Gastrocnemius medialis (tissue), 4 donors: ENCODE data around the gene TUBB6. TPM values are rescaled to one million over a fixed set of nuclear protein-coding genes. Genes with fewer than 3 reads are reported as not detected.

Experiments
- ATAC-seq, 2 donors: fragments of 150-250 bp; one replicate each; pipeline ENCODE4 v1.9.1; 2016
- DNase-seq, 2 donors: peaks; one replicate each; pipeline ENCODE4 v3.0.0-alpha.2; 2019
- H3K27ac ChIP-seq, 4 donors: fragments of 200-600 bp; sonication (generic); 1 replicate in 1 of 4; 2 replicates in 3 of 4; pipeline ENCODE4 v1.5.1; 2016 to 2018; ENCODE audit warnings: mild to moderate bottlenecking in 2 of 4, moderate library complexity in 1 of 4
- H3K27me3 ChIP-seq, 3 donors: fragments of 200-600 bp; sonication (generic) in 2 of 3; 1 replicate in 1 of 3; 2 replicates in 2 of 3; pipeline versions ENCODE4 v1.5.1 to v1.6.0; 2016 to 2019; ENCODE audit warnings: mild to moderate bottlenecking in 1 of 3, moderate library complexity in 1 of 3
- H3K36me3 ChIP-seq, 2 donors: fragments of 200-600 bp; sonication (generic) in 1 of 2; one replicate each; pipeline ENCODE4 v1.5.1; 2017 to 2018
- H3K4me1 ChIP-seq, 2 donors: fragments of 200-600 bp; sonication (generic) in 1 of 2; one replicate each; pipeline ENCODE4 v1.5.1; 2016 to 2017; ENCODE audit warnings: mild to moderate bottlenecking in 2 of 2
- H3K4me3 ChIP-seq, 4 donors: fragments of 200-600 bp; sonication (generic) in 3 of 4; 1 replicate in 1 of 4; 2 replicates in 3 of 4; pipeline ENCODE4 v1.5.1; 2016 to 2019; ENCODE audit warnings: mild to moderate bottlenecking in 2 of 4
- H3K9me3 ChIP-seq, 3 donors: fragments of 200-600 bp; sonication (generic) in 2 of 3; 1 replicate in 1 of 3; 2 replicates in 2 of 3; pipeline ENCODE4 v1.5.1; 2016 to 2019
- POLR2A ChIP-seq, 2 donors: fragments of 450-650 bp; IDR thresholded peaks; one replicate each; pipeline ENCODE4 v1.6.1; 2017; ENCODE audit warnings: antibody characterized with exemption in 2 of 2, mild to moderate bottlenecking in 2 of 2, moderate library complexity in 2 of 2
- in situ Hi-C, 4 donors: fragments of 200-750 bp; cut with MboI; loops; one replicate each; pipeline versions ENCODE4 v1.15.0 to v1.8.0; 2017; ENCODE audit warnings: low sequenced_read_pairs in 4 of 4
- intact Hi-C: fragments of 100-400 bp; cut with DNase I; formaldehyde crosslinking; loops from one replicate; pipeline ENCODE4 v1.15.1; 2023; ENCODE audit warnings: low total_unique reads
- total RNA-seq, 4 donors: library from RNA; depleted of rRNA; stranded (reverse); fragments of >200 nt; gene quantifications; one replicate each; pipeline versions ENCODE4 v1.1.0 to v1.2.3, GENCODE V29; 2016
- TF ChIP-seq, protein P1 (sequence below), 5 experiments: fragments of 450-650 bp in 3 of 5; fragments of 200-600 bp in 2 of 5; sonication (generic) in 2 of 5; IDR thresholded peaks in 4 of 5; conservative IDR thresholded peaks in 1 of 5; 1 replicate in 4 of 5; 2 replicates in 1 of 5; pipeline ENCODE4 v1.5.1; 2016 to 2019; ENCODE audit warnings: antibody characterized with exemption in 5 of 5, mild to moderate bottlenecking in 3 of 5, moderate library complexity in 3 of 5

Gene TUBB6
- total RNA-seq, 4 donors from 2014 or later = 6.3 to 29.7 (median 13.5) TPM

DNA sequence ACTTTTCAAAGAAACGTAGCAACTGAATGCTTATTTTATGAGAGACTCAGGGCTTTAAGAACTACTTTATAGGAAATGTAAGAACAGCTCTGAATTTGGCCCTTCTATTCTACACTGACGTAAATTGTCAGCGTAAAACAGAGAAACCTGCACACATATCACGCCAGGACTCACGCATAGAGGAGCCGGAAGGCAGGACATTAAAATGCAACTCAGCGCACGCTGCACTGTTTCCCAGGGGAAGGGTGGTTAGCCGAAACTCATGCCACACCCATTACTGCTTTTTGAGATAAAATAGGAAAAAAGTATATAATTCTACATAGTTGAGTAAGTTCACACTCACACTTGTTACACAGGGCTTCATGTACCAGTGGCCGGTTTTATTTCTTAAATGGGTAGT lies 7.4 kb downstream of the TUBB6 start:
- no peaks in the 10 kb centered on the region for H3K27me3 ChIP-seq
- TF ChIP-seq POLR2A (IDR thresholded peaks at IDR 0.05) = no peak
- TF ChIP-seq, protein P1, sequence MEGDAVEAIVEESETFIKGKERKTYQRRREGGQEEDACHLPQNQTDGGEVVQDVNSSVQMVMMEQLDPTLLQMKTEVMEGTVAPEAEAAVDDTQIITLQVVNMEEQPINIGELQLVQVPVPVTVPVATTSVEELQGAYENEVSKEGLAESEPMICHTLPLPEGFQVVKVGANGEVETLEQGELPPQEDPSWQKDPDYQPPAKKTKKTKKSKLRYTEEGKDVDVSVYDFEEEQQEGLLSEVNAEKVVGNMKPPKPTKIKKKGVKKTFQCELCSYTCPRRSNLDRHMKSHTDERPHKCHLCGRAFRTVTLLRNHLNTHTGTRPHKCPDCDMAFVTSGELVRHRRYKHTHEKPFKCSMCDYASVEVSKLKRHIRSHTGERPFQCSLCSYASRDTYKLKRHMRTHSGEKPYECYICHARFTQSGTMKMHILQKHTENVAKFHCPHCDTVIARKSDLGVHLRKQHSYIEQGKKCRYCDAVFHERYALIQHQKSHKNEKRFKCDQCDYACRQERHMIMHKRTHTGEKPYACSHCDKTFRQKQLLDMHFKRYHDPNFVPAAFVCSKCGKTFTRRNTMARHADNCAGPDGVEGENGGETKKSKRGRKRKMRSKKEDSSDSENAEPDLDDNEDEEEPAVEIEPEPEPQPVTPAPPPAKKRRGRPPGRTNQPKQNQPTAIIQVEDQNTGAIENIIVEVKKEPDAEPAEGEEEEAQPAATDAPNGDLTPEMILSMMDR (IDR thresholded peaks at IDR 0.05 in 4 of 5, conservative IDR thresholded peaks at IDR 0.05 in 1 of 5) = no peak
- peaks cover 0 to 6% (median 0%) of the 10 kb centered on the region in 3 donors for H3K9me3 ChIP-seq
- H3K36me3 ChIP-seq = peaks cover 0 to 14% of the 10 kb centered on the region in 2 donors
- peaks cover 13 to 20% of the 10 kb centered on the region in 2 donors for H3K4me1 ChIP-seq
- intact Hi-C loops = no loop called here
- ATAC-seq (no peak), DNase-seq (no peak)
- no peak overlapping the region for H3K4me3 ChIP-seq
- H3K27ac ChIP-seq = peak overlapping the region in 2 of 4 donors; percentile 4 to 18
- in situ Hi-C loops = no loop called here

DNA sequence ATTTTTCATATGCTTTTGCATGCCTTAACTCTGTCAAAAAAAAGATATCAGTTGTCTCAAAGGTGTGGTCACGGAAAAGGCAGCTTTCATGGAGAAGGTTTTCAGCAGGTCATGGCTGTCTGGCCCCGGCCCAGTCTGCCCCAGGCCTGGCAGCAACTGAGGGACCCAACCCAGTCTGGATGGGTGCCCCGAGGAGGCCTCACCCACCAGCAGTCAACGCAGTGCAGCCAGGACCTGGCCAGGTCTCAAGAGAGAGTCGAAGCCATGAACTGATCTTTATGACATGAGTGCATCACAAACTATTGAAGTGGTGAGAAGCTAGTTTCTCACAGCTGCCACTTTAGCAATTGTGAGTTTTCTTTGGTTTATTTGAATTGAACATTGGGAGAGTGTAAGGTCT lies 7.9 kb downstream of the TUBB6 start:
- no peak overlapping the region for H3K4me3 ChIP-seq
- peaks cover 0 to 16% of the 10 kb centered on the region in 2 donors for H3K36me3 ChIP-seq
- peak overlapping the region in 2 of 4 donors; percentile 4 to 18 for H3K27ac ChIP-seq
- no peak for TF ChIP-seq POLR2A (IDR thresholded peaks at IDR 0.05)
- TF ChIP-seq, protein P1 (IDR thresholded peaks at IDR 0.05 in 4 of 5, conservative IDR thresholded peaks at IDR 0.05 in 1 of 5) = no peak
- in situ Hi-C loops = no loop called here
- H3K9me3 ChIP-seq = peaks cover 0 to 6% (median 0%) of the 10 kb centered on the region in 3 donors
- intact Hi-C loops = no loop called here
- no peaks in the 10 kb centered on the region for H3K27me3 ChIP-seq
- peaks cover 13 to 20% of the 10 kb centered on the region in 2 donors for H3K4me1 ChIP-seq
- DNase-seq (no peak), ATAC-seq (no peak)

DNA sequence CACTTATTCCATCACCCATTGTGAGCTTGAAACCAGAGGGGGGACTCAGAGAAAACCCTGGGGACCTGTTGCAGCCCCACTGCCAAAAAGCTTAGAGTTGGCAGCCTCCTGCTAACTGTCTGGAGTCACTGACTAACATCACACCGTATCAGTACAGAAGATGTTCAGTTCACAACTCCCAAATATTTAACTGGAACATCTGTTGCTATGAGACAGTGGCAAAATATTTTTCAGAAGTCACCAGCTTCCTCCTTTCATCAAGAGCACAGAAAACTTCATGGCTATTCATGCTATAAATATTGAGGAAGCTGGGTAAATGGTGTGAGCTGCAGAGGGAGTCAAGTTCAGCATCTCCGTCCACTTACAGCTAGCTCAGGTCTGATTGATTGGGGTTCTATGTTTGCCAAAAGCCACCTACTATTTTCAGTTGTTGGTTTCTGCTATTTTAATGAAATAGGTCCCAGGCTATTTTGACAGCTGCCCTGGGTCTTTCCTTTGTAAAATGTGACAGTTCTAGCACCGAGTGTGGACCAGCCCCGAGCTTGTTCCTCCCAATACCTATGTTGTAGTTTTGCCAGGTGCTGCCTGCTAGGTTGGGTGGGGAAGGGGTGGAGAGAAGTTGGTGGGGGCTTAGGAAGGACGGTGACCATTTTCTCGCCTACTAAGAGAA lies 9.8 kb downstream of the TUBB6 start:
- TF ChIP-seq, protein P1 (IDR thresholded peaks at IDR 0.05 in 4 of 5, conservative IDR thresholded peaks at IDR 0.05 in 1 of 5) = no peak
- TF ChIP-seq POLR2A (IDR thresholded peaks at IDR 0.05) = no peak
- ATAC-seq = peak in 1 of 2 donors; percentile 40
- intact Hi-C loops (no loop called here), in situ Hi-C loops (no loop called here)
- no peak for DNase-seq
- Histone ChIP-seq H3K9me3 (no peaks in the 10 kb centered on the region), H3K4me3 (no peak overlapping the region), H3K4me1 (peaks cover 13 to 20% of the 10 kb centered on the region in 2 donors), H3K36me3 (peaks cover 0 to 9% of the 10 kb centered on the region in 2 donors), H3K27me3 (no peaks in the 10 kb centered on the region), H3K27ac (peak overlapping the region in 1 of 4 donors; percentile 27)

DNA sequence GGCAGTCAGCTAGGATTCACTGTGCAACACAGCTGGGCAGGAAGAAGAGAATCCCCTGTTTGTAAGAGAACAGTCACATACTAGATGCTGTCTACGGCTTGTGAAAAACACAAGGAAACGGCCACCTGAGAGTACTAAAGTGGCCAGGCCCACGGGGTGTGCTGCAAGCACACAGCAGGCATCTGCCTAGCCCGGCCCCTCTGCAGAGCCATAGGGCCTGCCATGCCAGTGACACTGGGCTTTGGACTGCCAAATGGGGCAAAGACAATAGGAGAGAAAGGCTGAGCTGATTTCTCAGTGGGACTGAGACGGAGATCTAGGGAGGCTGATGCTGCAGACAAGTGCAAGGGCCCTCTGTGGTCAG lies 10.3 kb downstream of the TUBB6 start:
- Histone ChIP-seq H3K4me1 (peaks cover 13 to 20% of the 10 kb centered on the region in 2 donors), H3K27ac (peak overlapping the region in 1 of 4 donors; percentile 27), H3K36me3 (peaks cover 0 to 9% of the 10 kb centered on the region in 2 donors), H3K9me3 (no peaks in the 10 kb centered on the region), H3K4me3 (no peak overlapping the region), H3K27me3 (no peaks in the 10 kb centered on the region)
- no peak for TF ChIP-seq POLR2A (IDR thresholded peaks at IDR 0.05)
- TF ChIP-seq, protein P1 (IDR thresholded peaks at IDR 0.05 in 4 of 5, conservative IDR thresholded peaks at IDR 0.05 in 1 of 5) = no peak
- DNase-seq = no peak
- in situ Hi-C loops (no loop called here), intact Hi-C loops (no loop called here)
- ATAC-seq = peak; percentile 15 to 30
